SK-N-SH treated with all-trans-retinoic acid at 6 μM for 48 hours (cell line): Measurements from ENCODE around the gene ALPG.

Source experiments
- ATAC-seq: fragments of 200-7000 bp; cut with Tn5 transposase; 3 replicates; pipeline ENCODE4 v1.9.1; 2020; ENCODE audit warnings: mild to moderate bottlenecking, moderate library complexity
- ARNTL ChIP-seq: fragments of 450-650 bp; formaldehyde crosslinking; IDR thresholded peaks from 2 replicates; pipeline ENCODE4 v1.5.0; 2020; ENCODE audit warnings: low read depth, mild to moderate bottlenecking, moderate library complexity, borderline replicate concordance
- BACH2 ChIP-seq: fragments of 250-450 bp; sonication (Bioruptor Pico); IDR thresholded peaks from 2 replicates; pipeline ENCODE4 v1.9.0; 2021; ENCODE audit warnings: mild to moderate bottlenecking, borderline replicate concordance
- CREB5 ChIP-seq: fragments of 250-450 bp; sonication (Bioruptor Pico); IDR thresholded peaks from 2 replicates; pipeline ENCODE4 v1.5.1; 2020; ENCODE audit warnings: low read depth, mild to moderate bottlenecking, moderate library complexity
- CSDC2 ChIP-seq: fragments of 250-450 bp; sonication (Bioruptor Pico); IDR thresholded peaks from 2 replicates; pipeline ENCODE4 v1.5.0; 2020; ENCODE audit warnings: mild to moderate bottlenecking, moderate library complexity
- ESRRG ChIP-seq: fragments of 250-450 bp; sonication (Bioruptor Pico); IDR thresholded peaks from 2 replicates; pipeline ENCODE4 v1.6.1; 2021; ENCODE audit warnings: mild to moderate bottlenecking
- OSR1 ChIP-seq: fragments of 250-450 bp; sonication (Bioruptor Pico); IDR thresholded peaks from 2 replicates; pipeline ENCODE4 v1.8.0; 2022; ENCODE audit warnings: moderate library complexity, mild to moderate bottlenecking, inconsistent platforms
- PATZ1 ChIP-seq: fragments of 250-450 bp; sonication (Bioruptor Pico); IDR thresholded peaks from 2 replicates; pipeline ENCODE4 v1.8.0; 2020; ENCODE audit warnings: mild to moderate bottlenecking, moderate library complexity, borderline replicate concordance
- POU6F1 ChIP-seq: fragments of 250-450 bp; sonication (Bioruptor Pico); IDR thresholded peaks from 2 replicates; pipeline ENCODE4 v1.8.0; 2021; ENCODE audit warnings: low read depth, mild to moderate bottlenecking, moderate library complexity, borderline replicate concordance
- PPARA ChIP-seq: fragments of 250-450 bp; sonication (Bioruptor Pico); IDR thresholded peaks from 2 replicates; pipeline ENCODE4 v1.5.0; 2020; ENCODE audit warnings: mild to moderate bottlenecking, borderline replicate concordance
- RARB ChIP-seq: fragments of 250-450 bp; sonication (Bioruptor Pico); IDR thresholded peaks from 2 replicates; pipeline ENCODE4 v1.8.0; 2021; ENCODE audit warnings: mild to moderate bottlenecking, moderate library complexity
- SNAI2 ChIP-seq: fragments of 250-450 bp; sonication (Bioruptor Pico); IDR thresholded peaks from 2 replicates; pipeline ENCODE4 v1.5.0; 2020; ENCODE audit warnings: mild to moderate bottlenecking, moderate library complexity
- TCF4 ChIP-seq: fragments of 250-450 bp; sonication (Bioruptor Pico); IDR thresholded peaks from 2 replicates; pipeline ENCODE4 v1.8.0; 2021; ENCODE audit warnings: mild to moderate bottlenecking, moderate library complexity, borderline replicate concordance
- TOX ChIP-seq: fragments of 250-450 bp; sonication (Bioruptor Pico); IDR thresholded peaks from 2 replicates; pipeline ENCODE4 v1.8.0; 2021; ENCODE audit warnings: mild to moderate bottlenecking, moderate library complexity, borderline replicate concordance
- TSHZ2 ChIP-seq: fragments of 250-450 bp; sonication (Bioruptor Pico); IDR thresholded peaks from 2 replicates; pipeline ENCODE4 v1.5.0; 2020; ENCODE audit warnings: mild to moderate bottlenecking, moderate library complexity
- ZC3H10 ChIP-seq: fragments of 250-450 bp; sonication (Bioruptor Pico); IDR thresholded peaks from 2 replicates; pipeline ENCODE4 v1.5.1; 2021; ENCODE audit warnings: mild to moderate bottlenecking, moderate library complexity
- ZFP3 ChIP-seq: fragments of 250-450 bp; sonication (Bioruptor Pico); IDR thresholded peaks from 2 replicates; pipeline ENCODE4 v1.5.0; 2020; ENCODE audit warnings: mild to moderate bottlenecking, moderate library complexity
- ZNF565 ChIP-seq: fragments of 450-650 bp; formaldehyde crosslinking; conservative IDR thresholded peaks from 2 replicates; pipeline ENCODE4 v1.5.0; 2020; ENCODE audit warnings: low read depth, mild to moderate bottlenecking, moderate library complexity
- ZNF70 ChIP-seq: fragments of 450-650 bp; formaldehyde crosslinking; IDR thresholded peaks from 2 replicates; pipeline ENCODE4 v1.5.0; 2020; ENCODE audit warnings: mild to moderate bottlenecking, moderate library complexity
- ZNF8 ChIP-seq: fragments of 450-650 bp; formaldehyde crosslinking; IDR thresholded peaks from 2 replicates; pipeline ENCODE4 v1.5.0; 2020; ENCODE audit warnings: mild to moderate bottlenecking, moderate library complexity

ALPG gene

GRCh38 chr2:232388324-232388891 lies 18.2 kb upstream of the ALPG start:
- no peak for ATAC-seq
- TF ChIP-seq ZNF8 (CRISPR knock-in tag), result no peak
- TF ChIP-seq CSDC2 (CRISPR knock-in tag), result no peak
- TF ChIP-seq TSHZ2 (CRISPR knock-in tag), result no peak
- TF ChIP-seq PATZ1 (CRISPR knock-in tag), result no peak
- no peak for TF ChIP-seq ZC3H10
- TF ChIP-seq PPARA (CRISPR knock-in tag), result no peak
- TF ChIP-seq CREB5 (CRISPR knock-in tag), result no peak
- TF ChIP-seq TOX (CRISPR knock-in tag), result no peak
- TF ChIP-seq SNAI2 (CRISPR knock-in tag), result no peak
- TF ChIP-seq ESRRG (CRISPR knock-in tag), result no peak
- TF ChIP-seq ARNTL (CRISPR knock-in tag), result no peak
- no peak for TF ChIP-seq ZFP3 (CRISPR knock-in tag)
- no peak for TF ChIP-seq ZNF70 (CRISPR knock-in tag)
- no peak for TF ChIP-seq POU6F1 (CRISPR knock-in tag)
- TF ChIP-seq RARB, result no peak
- TF ChIP-seq OSR1, result no peak
- TF ChIP-seq BACH2 (CRISPR knock-in tag), result no peak
- TF ChIP-seq ZNF565 (CRISPR knock-in tag), result no peak
- TF ChIP-seq TCF4, result no peak

GRCh38 chr2:232389327-232389726 lies 17.3 kb upstream of the ALPG start:
- no peak for TF ChIP-seq OSR1
- TF ChIP-seq ZC3H10, result no peak
- TF ChIP-seq SNAI2 (CRISPR knock-in tag), result no peak
- no peak for TF ChIP-seq POU6F1 (CRISPR knock-in tag)
- no peak for TF ChIP-seq PPARA (CRISPR knock-in tag)
- no peak for TF ChIP-seq CSDC2 (CRISPR knock-in tag)
- no peak for TF ChIP-seq ZNF565 (CRISPR knock-in tag)
- TF ChIP-seq ESRRG (CRISPR knock-in tag), result no peak
- TF ChIP-seq ZNF70 (CRISPR knock-in tag), result no peak
- no peak for TF ChIP-seq RARB
- no peak; the same call in 2 of the 3 replicates for ATAC-seq

GRCh38 chr2:232390661-232391060 lies 16.0 kb upstream of the ALPG start:
- TF ChIP-seq BACH2 (CRISPR knock-in tag), result no peak
- TF ChIP-seq ZNF565 (CRISPR knock-in tag), result no peak
- no peak for ATAC-seq
